Activated CD4-positive, alpha-beta T cell treated with anti-CD3 and anti-CD28 coated beads, Interleukin-2, amount 10 ng/mL, durations not matched to agents 7 days and 5 days (primary cell): Measurements from ENCODE around the gene TRMU. TPM values are rescaled to one million over a fixed set of nuclear protein-coding genes. Genes with fewer than 3 reads are reported as not detected.

ENCODE experiments used
- total RNA-seq, 2 experiments: library from RNA; stranded (reverse); gene quantifications; one replicate each; pipeline ENCODE4 v1.2.3, GENCODE V29; 2021

The TRMU gene
- total RNA-seq, 2 experiments from 2014 or later: 74.3 to 74.4 TPM

Other genes with a start within 250 kb of the TRMU start
- gene PPARA, start 185.2 kb upstream of the TRMU start, total RNA-seq: 1 to 10 TPM; 9.5 to 9.7 TPM
- 10 to 100 TPM in 1 of 2 experiments, 1 to 10 TPM in 1; 9.2 to 10.8 TPM for gene CDPF1, start 85.4 kb upstream of the TRMU start, total RNA-seq
- gene PKDREJ, start 72.4 kb upstream of the TRMU start, total RNA-seq: not detected
- 10 to 100 TPM; 11.4 to 12.5 TPM for gene TTC38, start 67.7 kb upstream of the TRMU start, total RNA-seq
- 100 to 1,000 TPM in 1 of 2 experiments, 10 to 100 TPM in 1; 96.4 to 103 TPM for gene GTSE1, start 38.8 kb upstream of the TRMU start, total RNA-seq
- under 1 TPM; 0.20 to 0.23 TPM for gene CELSR1, start 201.9 kb downstream of the TRMU start, total RNA-seq